NCI-H187 treated with DMSO at 0.1 percent for 48 hours (cell line): ENCODE data around the gene TCF7L2.

Source experiments
- DNase-seq: peaks from one replicate; lab custom pipeline; 2025; lab: John Stamatoyannopoulos, UW

The TCF7L2 gene

DNA sequence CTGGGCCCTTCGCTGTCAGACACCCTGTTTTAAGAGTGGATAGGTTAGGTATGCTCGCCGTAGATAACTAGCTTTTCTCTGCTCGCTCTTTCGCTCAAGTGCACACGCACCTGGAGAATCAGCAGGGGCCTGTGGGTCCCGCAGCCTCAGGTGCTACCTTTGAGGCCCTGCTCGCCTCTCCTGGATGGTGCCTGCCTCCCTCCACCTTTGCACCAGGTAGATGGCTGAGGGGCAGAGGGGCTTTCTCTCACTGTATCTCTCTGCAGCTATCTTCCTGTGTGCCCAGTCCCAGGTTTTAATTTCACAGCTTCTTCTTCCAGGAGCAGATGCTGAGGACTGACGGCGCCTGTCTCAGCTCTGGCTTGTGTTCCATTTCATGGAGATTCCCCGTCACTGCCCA, 227.9 kb downstream of the TCF7L2 start:
- no peak for DNase-seq

DNA sequence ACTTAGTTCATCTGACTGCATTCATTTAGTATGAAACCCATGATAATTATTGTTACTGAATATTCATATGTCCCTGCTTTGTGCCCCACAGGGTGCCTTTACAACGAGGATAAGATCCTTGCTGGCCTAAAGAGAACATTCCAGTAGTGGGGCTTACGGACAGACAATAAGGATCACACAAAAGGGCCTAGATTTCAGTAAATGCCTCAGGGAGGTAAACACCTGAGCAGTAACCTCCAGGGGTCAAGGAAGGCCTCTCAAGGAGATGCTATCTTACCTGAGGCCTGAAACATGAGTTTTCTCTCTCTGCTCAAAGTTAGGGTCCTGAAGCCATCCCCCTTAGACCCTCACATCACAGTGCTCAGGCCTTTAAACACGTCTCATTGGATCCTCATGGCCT, 228.7 kb downstream of the TCF7L2 start:
- no peak for DNase-seq

DNA sequence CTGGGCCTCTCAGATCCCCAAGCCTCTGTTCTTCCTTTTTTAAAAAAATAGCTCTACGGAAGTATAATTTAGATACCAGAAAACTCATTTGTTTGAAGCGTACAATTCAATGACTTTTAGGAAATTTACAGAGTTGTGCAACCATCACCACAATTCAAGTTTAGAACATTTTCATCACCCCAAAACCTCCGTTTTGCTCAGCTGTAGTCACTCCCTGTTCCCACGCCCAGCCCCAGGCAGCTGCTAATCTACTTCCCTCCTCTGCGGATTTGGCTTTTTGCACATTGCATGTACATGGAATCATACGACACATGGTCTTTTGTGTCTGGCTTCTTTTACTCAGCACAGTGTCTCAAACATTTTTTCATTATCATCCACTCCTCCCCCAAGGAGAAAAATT, 229.2 kb downstream of the TCF7L2 start:
- DNase-seq = no peak

DNA sequence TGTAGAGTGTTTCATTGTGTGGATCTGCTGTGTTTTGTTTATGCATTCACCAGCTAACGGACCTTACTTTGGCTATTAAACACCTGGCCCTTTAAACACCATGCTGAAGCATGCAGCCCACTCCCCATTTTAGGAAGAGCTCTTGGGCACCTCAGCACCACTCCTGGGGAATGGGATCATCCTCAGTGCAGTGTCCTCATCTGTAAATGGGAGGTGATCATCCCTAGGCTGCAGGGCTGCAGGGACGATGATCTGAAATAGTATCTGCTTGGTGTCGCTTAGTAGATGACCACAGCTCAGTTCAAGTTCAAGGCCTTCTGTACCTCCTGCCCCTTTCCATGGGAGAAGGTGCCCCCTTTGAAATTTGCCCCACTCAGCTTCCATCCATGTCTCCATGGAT, 229.9 kb downstream of the TCF7L2 start:
- no peak for DNase-seq

DNA sequence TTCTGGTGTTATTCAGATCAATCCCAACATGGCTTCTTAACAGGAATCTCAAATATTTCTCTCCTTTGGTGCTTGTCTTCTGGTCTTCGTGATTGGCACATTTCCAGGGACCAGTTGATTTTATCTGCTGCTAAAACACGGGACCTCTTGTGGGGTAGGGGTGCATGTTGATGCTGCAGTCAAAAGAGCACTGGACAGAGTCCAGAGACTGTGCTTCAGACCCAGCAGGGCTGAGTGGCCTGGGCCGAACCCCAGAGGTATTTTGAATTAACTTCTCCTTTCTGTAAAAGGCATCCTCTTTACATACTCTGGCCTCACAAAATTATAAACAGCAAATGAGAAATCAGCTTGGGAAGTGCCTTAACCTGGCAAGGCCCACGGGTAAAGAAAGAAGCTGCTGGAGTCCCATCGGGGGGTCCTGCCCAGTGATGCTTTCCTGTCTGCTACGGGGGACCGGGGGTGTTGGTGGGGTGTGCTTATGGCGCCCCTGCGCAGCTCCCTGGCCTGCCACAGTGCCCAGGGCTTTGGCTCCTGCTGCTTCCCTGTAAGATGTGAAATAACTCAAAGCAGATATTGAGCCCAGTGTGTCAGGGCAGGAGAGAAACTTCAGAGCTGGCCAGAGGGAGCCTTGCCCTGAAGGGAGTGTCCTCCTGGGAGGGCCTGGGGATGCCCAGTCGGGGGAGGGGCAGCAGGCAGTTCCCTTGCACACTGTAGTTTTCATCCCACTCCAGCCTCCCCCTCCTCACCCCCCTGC, 230.5 kb downstream of the TCF7L2 start:
- no peak for DNase-seq

DNA sequence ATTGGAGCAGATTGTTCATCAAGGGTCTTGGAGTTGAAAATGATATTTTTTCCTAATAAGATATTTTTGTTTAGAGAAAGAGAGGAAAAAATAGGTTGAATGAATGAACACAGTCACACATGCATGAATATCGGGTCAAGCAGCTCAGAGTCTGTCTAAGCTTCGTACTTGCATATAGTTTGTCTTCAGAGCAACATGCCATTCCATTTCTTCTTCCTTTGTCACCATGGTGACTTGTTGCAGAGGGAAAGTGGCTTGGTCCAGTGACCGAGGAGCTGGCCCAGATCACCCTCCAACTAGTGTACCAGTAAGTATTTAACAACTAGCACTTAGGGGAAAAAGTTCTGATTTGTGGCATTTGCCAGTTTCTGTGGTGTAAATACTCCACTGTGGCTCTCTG, 232.1 kb downstream of the TCF7L2 start:
- DNase-seq = no peak

DNA sequence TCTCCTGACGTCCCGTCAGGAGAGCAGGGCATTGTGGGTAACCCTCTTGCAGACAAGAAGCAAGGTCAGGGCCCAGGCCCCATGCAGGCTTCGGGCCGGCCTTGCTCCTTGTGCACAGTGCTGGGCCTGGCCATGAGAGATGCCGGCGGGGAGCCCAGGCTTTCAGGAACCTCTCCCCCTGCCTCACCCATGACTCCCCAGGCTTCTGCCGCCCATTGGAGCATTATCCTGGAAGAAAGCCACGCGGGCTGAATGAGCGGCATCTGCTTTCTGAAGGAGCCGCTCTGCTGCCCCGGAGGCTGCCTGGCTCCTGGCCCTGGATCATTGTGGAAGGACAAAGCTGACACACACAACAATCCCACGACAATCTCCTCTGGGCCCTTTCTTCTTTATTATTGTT, 233.5 kb downstream of the TCF7L2 start:
- DNase-seq = no peak

DNA sequence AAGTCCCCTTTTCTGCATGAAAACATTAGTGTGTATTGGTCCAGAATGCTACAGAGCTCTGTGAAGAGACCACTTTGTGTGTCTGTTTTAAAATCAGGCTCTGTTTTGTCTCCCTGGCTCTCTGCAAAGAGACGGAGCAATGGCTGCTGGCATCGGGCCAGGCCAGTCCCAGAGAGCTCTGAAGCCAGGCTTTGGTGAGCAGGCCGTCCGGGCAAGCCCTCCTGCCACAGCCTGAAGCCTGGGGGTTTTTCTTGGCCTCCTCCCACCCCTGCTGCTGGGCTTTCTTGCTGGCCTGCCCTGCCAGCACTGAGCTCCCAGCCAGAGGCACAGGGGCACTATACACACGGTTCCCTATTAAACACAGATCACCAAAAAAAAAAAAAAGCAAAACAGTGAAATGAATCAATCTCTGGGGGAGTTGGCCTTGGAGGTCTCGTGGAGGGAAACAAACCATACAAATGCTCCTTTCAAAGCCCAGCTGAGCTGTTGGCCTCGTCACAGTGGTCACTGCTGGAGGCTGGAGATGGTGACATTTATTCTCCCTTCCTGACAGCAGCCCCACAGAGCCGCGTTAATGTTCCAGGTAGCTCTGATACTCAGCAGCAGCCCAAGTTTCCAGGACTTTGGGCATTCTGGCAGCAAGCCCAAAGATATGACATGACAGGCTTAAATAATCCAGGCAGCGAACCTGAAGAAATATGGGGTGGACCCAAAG, 237.2 kb downstream of the TCF7L2 start:
- no peak for DNase-seq

DNA sequence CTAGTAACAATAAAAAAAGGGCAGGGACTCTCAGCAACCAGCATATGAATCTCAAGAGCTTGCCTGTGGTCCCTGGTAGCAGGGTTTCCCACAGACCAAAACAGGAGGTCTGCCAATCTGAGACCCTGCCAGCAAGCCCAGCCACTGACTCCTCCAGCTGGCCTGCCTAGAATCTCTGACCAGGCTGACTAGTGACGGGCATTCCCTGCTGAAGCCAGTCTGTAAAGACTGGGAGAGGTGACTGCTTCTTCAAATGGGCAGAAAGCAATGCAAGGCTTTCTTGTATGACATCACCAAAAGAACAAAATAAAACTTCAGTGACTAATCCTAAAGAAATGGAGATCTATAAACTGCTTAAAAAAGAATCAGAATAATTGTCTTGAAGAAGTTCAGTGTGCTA, 249.4 kb downstream of the TCF7L2 start:
- DNase-seq = no peak

DNA sequence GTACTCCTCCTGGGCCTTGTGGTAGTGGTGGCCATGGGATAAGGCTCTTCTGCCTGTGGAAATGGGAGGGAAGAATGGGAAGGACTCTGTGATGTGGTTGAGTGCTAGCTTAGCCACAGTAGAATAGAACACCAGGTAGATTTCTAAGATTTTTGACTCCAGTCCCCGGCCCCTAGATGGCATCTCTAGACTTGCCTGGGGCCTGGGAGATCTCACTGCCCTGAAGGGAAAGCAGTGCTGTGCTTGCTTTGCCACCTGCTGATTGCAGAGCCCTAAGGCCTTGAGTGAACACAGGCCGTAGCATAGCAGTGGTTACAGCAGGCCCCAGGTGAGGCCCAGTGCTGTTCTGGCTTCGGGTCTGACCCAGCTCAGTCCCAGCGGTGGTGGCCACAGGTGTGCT, 252.0 kb downstream of the TCF7L2 start:
- no peak for DNase-seq

DNA sequence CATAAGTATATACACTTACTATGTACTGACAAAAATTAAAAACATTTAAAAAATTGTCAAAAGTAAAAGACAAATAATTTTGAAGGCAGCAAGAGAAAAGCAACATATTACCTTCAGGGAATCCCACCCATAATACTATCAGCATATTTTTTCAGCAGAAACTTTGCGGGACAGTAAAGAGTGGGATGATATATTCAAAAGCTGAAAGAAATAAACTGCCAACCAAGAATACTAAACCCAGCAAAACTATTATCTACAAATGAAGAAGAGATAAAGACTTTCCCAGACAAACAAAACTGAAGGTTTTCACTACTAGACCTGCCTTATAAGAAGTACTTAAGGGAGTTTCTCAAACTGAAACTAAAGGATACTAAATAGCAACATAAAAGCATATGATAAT, 257.9 kb downstream of the TCF7L2 start:
- no peak for DNase-seq

DNA sequence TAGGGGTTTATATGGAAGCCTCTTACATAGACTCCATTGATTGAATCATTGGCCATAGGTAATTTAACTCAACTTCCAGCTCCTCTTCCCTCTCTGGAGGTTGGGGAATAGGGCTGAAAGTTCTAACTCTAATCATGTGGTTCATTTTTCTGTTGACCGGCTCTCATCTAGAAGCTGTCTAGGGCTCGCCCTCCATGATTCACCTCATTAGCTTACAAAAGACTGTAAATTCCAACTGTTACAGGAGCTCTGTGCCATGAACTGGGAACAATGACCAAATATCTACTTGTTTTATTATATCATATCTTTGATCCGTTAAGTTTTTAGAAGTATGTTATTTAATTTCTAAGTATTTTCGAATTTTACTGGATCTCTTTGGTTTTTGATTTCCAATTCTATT, 263.0 kb downstream of the TCF7L2 start:
- DNase-seq = no peak

DNA sequence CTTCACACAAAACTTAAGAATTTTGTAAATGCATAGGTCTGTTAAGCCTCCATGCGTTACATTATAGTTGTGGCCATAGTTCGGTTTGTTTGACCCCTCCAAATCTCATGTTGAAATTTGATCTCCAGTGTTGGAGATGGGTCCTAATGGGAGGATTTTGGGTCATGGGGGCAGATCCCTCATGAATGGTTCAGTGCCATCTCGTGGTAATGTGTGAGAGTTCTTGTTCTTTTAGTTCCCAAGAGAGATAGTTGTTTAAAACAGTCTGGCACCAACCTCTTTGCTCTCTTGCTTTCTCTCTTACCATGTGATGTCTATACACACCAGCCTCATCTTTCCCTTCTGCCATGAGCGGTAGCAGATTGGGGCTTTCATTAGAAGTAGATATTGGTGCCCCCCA, 264.3 kb downstream of the TCF7L2 start:
- no peak for DNase-seq

DNA sequence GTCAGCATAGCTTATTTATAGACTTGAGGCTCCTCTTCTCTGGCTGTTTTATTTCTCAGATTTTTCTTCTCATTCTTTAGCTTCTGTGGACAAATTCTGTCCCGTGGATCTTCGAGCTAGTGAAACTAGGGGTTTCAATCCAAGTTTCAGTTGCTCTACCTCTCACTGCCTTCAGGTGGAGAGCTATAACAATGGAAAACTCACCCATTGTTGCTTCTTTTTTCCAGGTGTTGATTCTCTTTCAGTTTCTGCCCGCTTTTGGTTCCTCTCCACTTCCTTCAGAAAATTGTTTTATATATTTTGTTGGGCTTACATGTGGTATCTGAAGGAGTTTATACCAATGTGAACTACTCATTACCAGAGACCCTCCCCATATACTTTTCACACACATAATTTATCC, 266.1 kb downstream of the TCF7L2 start:
- no peak for DNase-seq
